Measurements from ENCODE around the gene CNOT6L. TPM values are rescaled to one million over a fixed set of nuclear protein-coding genes. Genes with fewer than 3 reads are reported as not detected.

The CNOT6L gene
- total and polyA plus RNA-seq, 2 donors (not counting 1 experiment from before 2014, with no cell fraction given) = 11.4 to 12.7 TPM

- peaks cover 28% of the 10 kb centered on the region for H3K79me2 ChIP-seq (ENCODE audit: control insufficient read depth, insufficient read depth, low read length)
- DNase-seq (ENCODE audit: low read depth in 2 of 2) = peak; percentile 77 to 83
- H3K4me1 ChIP-seq (ENCODE audit: control insufficient read depth, extremely low read depth, insufficient read depth, low read length) = no peaks in the 10 kb centered on the region
- peak overlapping the region; percentile 81 for H3K9ac ChIP-seq (ENCODE audit: insufficient read depth, low read length)
- TF ChIP-seq EZH2 (IDR thresholded peaks at IDR 0.05; ENCODE audit: low read length, missing control alignments) (no peak), CTCF (conservative IDR thresholded peaks at IDR 0.05 in 1 of 2, IDR thresholded peaks at IDR 0.05 in 1 of 2; ENCODE audit: low read depth in 1 of 2, low read length in 2 of 2) (no peak)
- H3K4me2 ChIP-seq (ENCODE audit: extremely low read depth, insufficient read depth, low read length) = peak overlapping the region; percentile 92
- no peaks in the 10 kb centered on the region for H3K9me3 ChIP-seq (ENCODE audit: control insufficient read depth, insufficient read depth, low read depth, low read length)
- H3K4me3 ChIP-seq (replicated peaks in 1 of 4; ENCODE audit: control extremely low read depth in 1 of 4, insufficient read depth in 1 of 4, low read depth in 3 of 4, low read length in 4 of 4) = peak overlapping the region; percentile 55 to 92 (median 88)
- H3K27me3 ChIP-seq (ENCODE audit: control insufficient read depth, insufficient read depth, low read length) = no peaks in the 10 kb centered on the region
- H2AFZ ChIP-seq (ENCODE audit: low read length) = peak overlapping the region; percentile 90
- no peaks in the 10 kb centered on the region for H4K20me1 ChIP-seq (ENCODE audit: control insufficient read depth, extremely low read depth, insufficient read depth, low read length)
- no peaks in the 10 kb centered on the region for H3K36me3 ChIP-seq (ENCODE audit: control insufficient read depth, insufficient read depth, low read length)
- H3K27ac ChIP-seq (ENCODE audit: insufficient read depth, low read length) = peak overlapping the region; percentile 87
Measured at GRCh38 chr4:77819843-77820648, 878 bp upstream of the CNOT6L start.

- peak overlapping the region; percentile 96 for H2AFZ ChIP-seq (ENCODE audit: low read length)
- no peaks in the 10 kb centered on the region for H3K27me3 ChIP-seq (ENCODE audit: control insufficient read depth, insufficient read depth, low read length)
- peaks cover 29% of the 10 kb centered on the region for H3K79me2 ChIP-seq (ENCODE audit: control insufficient read depth, insufficient read depth, low read length)
- H3K4me3 ChIP-seq (replicated peaks in 1 of 4; ENCODE audit: control extremely low read depth in 1 of 4, insufficient read depth in 1 of 4, low read depth in 3 of 4, low read length in 4 of 4) = peak overlapping the region; percentile 84 to 93 (median 90)
- DNase-seq (ENCODE audit: low read depth in 2 of 2) = peak in 1 of 2 donors; percentile 17
- H4K20me1 ChIP-seq (ENCODE audit: control insufficient read depth, extremely low read depth, insufficient read depth, low read length) = no peaks in the 10 kb centered on the region
- H3K36me3 ChIP-seq (ENCODE audit: control insufficient read depth, insufficient read depth, low read length) = no peaks in the 10 kb centered on the region
- TF ChIP-seq CTCF (conservative IDR thresholded peaks at IDR 0.05 in 1 of 2, IDR thresholded peaks at IDR 0.05 in 1 of 2; ENCODE audit: low read depth in 1 of 2, low read length in 2 of 2) (no peak), EZH2 (IDR thresholded peaks at IDR 0.05; ENCODE audit: low read length, missing control alignments) (no peak)
- H3K9ac ChIP-seq (ENCODE audit: insufficient read depth, low read length) = peak overlapping the region; percentile 81
- H3K4me1 ChIP-seq (ENCODE audit: control insufficient read depth, extremely low read depth, insufficient read depth, low read length) = no peaks in the 10 kb centered on the region
- H3K27ac ChIP-seq (ENCODE audit: insufficient read depth, low read length) = peak overlapping the region; percentile 87
- H3K4me2 ChIP-seq (ENCODE audit: extremely low read depth, insufficient read depth, low read length) = peak overlapping the region; percentile 68
- no peaks in the 10 kb centered on the region for H3K9me3 ChIP-seq (ENCODE audit: control insufficient read depth, insufficient read depth, low read depth, low read length)
Measured at GRCh38 chr4:77819404-77819842, 255 bp upstream of the CNOT6L start.

- peaks cover 34% of the 10 kb centered on the region for H3K79me2 ChIP-seq (ENCODE audit: control insufficient read depth, insufficient read depth, low read length)
- peak; percentile 83 to 85 for DNase-seq (ENCODE audit: low read depth in 2 of 2)
- peak overlapping the region; percentile 86 to 93 (median 90) for H3K4me3 ChIP-seq (replicated peaks in 1 of 4; ENCODE audit: control extremely low read depth in 1 of 4, insufficient read depth in 1 of 4, low read depth in 3 of 4, low read length in 4 of 4)
Measured at GRCh38 chr4:77818073-77818601, 1.0 kb downstream of the CNOT6L start.

More at GRCh38 chr4:77818073-77818601, 1.0 kb downstream of the CNOT6L start:
- no peaks in the 10 kb centered on the region for H3K27me3 ChIP-seq (ENCODE audit: control insufficient read depth, insufficient read depth, low read length)
- no peaks in the 10 kb centered on the region for H3K4me1 ChIP-seq (ENCODE audit: control insufficient read depth, extremely low read depth, insufficient read depth, low read length)
- H3K36me3 ChIP-seq (ENCODE audit: control insufficient read depth, insufficient read depth, low read length) = no peaks in the 10 kb centered on the region
- H3K9me3 ChIP-seq (ENCODE audit: control insufficient read depth, insufficient read depth, low read depth, low read length) = no peaks in the 10 kb centered on the region
- H4K20me1 ChIP-seq (ENCODE audit: control insufficient read depth, extremely low read depth, insufficient read depth, low read length) = no peaks in the 10 kb centered on the region
- peak overlapping the region; percentile 92 for H2AFZ ChIP-seq (ENCODE audit: low read length)
- peak overlapping the region; percentile 77 for H3K4me2 ChIP-seq (ENCODE audit: extremely low read depth, insufficient read depth, low read length)
- TF ChIP-seq CTCF (conservative IDR thresholded peaks at IDR 0.05 in 1 of 2, IDR thresholded peaks at IDR 0.05 in 1 of 2; ENCODE audit: low read depth in 1 of 2, low read length in 2 of 2) (peak; percentile 65 to 71), EZH2 (IDR thresholded peaks at IDR 0.05; ENCODE audit: low read length, missing control alignments) (no peak)
- peak overlapping the region; percentile 74 for H3K9ac ChIP-seq (ENCODE audit: insufficient read depth, low read length)
- peak overlapping the region; percentile 82 for H3K27ac ChIP-seq (ENCODE audit: insufficient read depth, low read length)
